GM18517 (cell line): Measurements from ENCODE around the gene ARHGDIA.

ENCODE experiments used
- ATAC-seq: cut with Tn5 transposase; IDR thresholded peaks from one replicate; pipeline ENCODE4 v1.9.1; 2021; ENCODE audit warnings: mild to moderate bottlenecking, moderate library complexity; ENCODE audit not compliant: unreplicated experiment

Gene ARHGDIA

GRCh38 chr17:81906476-81907218 is 35.5 kb upstream of the ARHGDIA start:
- ATAC-seq: no peak

GRCh38 chr17:81905993-81906392 is 34.9 kb upstream of the ARHGDIA start:
- no peak for ATAC-seq

DNA sequence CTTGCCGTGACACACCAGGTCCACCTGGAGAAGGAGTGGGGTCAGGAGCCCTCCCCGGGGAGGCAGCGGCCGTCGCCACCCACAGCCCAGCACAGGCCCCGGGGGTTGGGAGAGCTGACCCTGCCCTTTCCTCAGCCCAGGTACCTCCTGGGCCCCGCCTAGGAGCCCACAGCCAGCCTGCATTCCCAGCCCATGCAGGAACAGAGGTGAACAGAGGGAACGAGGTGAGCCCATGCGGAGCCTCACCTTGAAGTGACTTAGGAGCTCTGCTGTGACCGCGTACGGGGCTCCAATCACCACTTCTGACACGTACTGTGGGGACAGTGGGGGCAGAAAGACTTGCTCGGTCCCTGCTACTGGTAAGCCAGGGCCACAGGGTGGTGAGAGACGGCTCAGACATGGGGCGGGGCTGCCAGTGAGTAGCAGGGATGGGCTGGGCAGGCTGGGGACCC is 34.3 kb upstream of the ARHGDIA start:
- no peak for ATAC-seq

GRCh38 chr17:81904600-81905423 is 33.7 kb upstream of the ARHGDIA start:
- no peak for ATAC-seq

- no peak for ATAC-seq
Measured at GRCh38 chr17:81903896-81904599, 32.9 kb upstream of the ARHGDIA start.

GRCh38 chr17:81903415-81903831 is 32.3 kb upstream of the ARHGDIA start:
- ATAC-seq: no peak

GRCh38 chr17:81902653-81903414 is 31.7 kb upstream of the ARHGDIA start:
- ATAC-seq: no peak

DNA sequence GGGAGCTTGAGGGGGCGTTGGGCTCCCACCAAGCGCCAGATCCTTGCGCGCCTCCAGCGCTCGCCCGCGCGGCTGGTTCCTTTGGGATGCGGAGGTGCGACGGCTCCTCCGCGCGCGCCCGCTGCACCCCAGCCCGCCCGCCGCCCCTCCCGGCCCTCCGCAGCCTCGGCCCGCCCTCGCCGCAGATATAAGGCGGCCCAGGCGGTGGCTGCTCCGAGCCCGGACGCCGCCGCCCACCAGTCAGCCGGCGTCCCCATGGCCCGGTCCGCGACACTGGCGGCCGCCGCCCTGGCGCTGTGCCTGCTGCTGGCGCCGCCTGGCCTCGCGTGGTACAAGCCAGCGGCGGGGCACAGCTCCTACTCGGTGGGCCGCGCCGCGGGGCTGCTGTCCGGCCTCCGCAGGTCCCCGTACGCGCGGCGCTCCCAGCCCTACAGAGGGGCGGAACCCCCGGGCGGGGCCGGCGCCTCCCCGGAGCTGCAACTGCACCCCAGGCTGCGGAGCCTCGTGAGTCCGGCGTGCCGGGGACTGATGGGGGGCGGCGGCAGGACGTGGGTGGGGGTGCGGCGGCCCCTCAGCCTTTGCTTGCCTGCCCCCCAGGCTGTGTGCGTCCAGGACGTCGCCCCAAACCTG is 31.0 kb upstream of the ARHGDIA start, which contains the start of gene NPB:
Gene NPB, plus strand, starts transcription at position 216 of the 630 bp plus-strand sequence. Its CDS starts 40 bp downstream, at position 256.
- ATAC-seq: no peak

DNA sequence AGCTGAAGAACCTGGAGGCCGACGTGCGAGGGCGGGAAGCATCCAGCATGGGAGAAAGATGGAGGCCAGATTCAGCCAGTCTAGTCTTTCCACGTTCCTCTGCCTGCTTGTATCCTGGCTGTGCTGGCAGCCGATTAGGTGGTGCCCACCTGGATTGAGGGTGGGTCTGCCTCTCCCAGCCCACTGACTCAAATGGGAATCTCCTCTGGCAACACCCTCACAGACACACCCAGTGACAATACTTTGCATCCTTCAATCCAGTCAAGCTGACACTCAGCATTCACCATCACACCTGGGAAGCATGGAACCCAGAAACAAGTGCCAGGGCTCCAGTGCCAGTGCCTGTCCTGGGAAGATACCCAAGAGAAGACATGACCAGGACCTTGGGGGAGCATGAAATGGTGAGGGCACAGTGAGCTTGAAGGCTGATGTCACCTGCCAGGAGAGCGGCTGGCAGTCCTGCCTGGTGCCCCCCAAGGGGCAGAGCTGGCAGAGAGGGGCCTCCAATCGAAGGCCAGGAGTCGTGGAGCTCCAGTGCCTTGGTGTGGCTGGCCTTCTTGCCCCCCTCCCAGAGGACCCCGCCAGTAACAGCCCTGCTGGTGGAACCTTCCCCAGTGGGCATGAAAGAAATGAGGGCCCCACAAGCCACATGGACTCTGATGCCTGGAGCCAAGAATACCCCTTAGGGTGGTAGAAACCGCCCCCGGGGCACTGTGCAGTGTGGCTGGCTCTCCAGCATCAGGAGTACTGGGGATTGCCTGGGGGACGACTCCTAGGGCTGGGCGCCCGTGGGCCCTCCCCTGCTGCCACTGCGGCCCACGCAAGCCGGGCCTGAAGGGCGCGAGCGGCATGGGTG is 30.3 kb upstream of the ARHGDIA start:
- ATAC-seq: no peak

- ATAC-seq: no peak
Measured at GRCh38 chr17:81900181-81900820, 29.2 kb upstream of the ARHGDIA start.

- no peak for ATAC-seq
Measured at GRCh38 chr17:81899514-81900166, 28.5 kb upstream of the ARHGDIA start.

- no peak for ATAC-seq
Measured at GRCh38 chr17:81898885-81899284, 27.7 kb upstream of the ARHGDIA start.

DNA sequence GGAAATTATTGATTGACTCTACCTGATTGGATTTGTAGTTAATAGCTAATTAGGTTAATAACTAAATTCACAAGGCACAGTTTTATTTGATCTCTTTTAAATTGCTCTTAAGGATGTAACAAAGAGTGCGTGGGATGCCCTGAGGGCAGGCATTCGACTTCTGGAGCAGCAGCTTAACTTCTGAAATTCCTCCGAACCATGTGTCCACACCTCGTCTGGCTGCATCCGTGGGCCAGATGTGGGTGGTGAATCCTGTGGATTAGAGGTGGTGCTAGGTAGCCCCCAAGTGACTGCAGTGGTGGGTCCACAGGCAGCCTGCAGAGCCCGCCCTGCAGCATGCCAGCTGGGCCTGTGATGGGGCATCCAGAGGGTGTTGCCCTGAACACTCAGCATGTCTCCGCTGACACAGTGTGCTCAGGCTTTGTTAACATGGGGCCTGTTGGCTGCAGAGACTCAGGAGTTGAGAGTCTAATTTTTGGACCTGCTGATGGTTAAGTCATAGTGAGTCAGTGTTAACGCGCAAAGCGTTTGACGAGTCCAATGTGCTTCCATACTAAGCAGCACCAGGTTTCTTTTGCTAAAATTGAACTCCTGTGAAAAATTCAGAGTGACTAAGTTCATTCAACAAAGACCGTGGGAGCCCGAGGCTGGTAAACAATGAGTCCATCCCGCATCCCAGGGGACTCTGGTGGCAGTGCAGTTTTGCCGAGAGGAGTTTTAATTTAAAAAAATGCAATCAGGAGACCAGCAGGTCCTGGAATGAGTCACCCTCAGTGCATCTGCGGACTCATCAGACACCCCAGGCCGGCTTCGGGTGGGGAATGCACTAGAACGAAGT is 27.1 kb upstream of the ARHGDIA start:
- no peak for ATAC-seq

DNA sequence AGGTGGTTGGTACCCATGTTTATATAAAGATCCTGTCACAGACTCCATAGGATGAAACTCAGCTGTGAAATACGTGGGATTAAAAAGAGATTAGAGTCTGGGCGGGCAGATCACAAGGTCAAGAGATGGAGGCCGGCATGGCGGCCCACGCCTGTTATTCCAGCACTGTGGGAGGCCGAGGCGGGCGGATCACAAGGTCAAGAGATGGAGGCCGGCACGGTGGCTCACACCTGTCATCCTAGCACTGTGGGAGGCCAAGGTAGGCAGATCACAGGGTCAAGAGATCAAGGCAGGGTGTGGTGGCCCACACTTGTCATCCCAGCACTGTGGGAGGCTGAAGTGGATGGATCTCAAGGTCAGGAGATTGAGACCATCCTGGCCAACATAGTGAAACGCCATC is 24.3 kb upstream of the ARHGDIA start:
- ATAC-seq: no peak

- no peak for ATAC-seq
Measured at GRCh38 chr17:81891303-81891552, 20.1 kb upstream of the ARHGDIA start.

DNA sequence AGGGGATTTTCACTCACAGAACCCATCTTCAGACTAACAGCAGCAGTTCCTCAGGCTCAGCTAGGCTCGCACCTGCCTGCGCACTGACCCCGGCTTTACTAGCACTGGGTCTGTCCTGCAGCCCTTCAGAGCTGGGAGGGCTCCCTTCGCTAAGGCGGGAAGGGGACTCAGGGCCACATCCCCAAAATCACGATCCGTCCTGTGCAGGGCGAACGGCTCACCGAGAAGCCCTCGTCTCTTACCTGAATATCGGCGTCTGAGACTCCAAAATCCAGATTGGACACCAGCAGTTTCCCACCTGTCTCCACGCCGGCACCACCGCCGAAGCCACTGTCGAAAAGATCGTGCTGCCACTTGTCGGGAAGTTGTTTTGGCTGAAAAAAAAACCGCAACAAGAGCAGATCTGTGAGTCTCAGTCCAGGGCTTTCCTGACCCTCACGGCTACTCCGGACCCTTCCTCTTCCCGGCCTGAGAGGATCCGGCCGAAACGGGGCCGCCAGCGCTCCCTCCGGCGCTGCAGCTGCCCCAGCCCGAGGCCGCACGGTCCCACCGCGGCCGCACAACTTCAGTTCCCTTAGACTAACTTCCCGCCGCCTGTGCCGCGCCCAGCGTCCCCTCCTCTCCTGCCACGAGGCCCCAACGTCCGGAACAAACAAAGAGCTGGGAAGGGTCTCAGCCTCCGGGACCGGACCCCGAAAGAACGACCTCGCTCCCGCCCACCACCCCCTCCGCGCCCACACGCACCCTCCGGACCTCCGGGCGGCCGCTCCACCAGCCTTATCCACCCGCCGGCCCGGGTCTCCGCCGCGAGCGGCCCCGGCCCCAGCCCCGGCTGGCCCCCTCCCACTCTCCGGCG is 19.5 kb upstream of the ARHGDIA start:
- peak; percentile 6 for ATAC-seq

DNA sequence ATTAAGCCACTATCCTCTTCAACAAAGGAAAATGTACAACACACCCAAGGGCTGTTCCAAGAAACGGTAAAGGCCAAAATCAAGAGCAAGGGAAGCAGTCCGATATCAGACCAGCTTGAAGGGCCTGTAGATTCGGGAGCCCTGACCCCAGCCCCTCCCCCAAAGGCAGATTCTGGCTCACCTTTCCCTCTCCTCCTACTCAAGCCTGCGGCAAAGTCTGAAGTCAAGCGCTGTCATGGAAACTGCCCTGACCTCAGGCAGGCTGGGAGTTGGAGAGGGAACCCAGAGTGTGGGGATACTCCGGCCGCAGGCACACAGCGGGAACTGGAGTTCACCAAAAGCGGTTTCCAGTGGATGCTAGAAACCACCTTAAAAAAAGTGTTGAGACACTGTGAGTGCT is 18.5 kb upstream of the ARHGDIA start:
- no peak for ATAC-seq
